Activated CD4-positive, alpha-beta T cell treated with anti-CD3 and anti-CD28 coated beads, Interleukin-2, amount 10 ng/mL, durations not matched to agents 7 days and 5 days (primary cell): ENCODE results near the gene TMEM175. TPM values are rescaled to one million over a fixed set of nuclear protein-coding genes. Genes with fewer than 3 reads are reported as not detected.

Source experiments
- CTCF ChIA-PET: fragments of 350-600 bp; sonication (Branson Sonifier 250); formaldehyde crosslinking; loops from one replicate; lab custom pipeline; 2021; ENCODE audit warnings: antibody characterized with exemption; lab: Charles Lee
- POLR2A ChIA-PET: fragments of 350-600 bp; sonication (Branson Sonifier 250); formaldehyde crosslinking; loops from one replicate; lab custom pipeline; 2021; ENCODE audit warnings: antibody characterized with exemption; lab: Charles Lee
- DNase-seq: peaks from one replicate; pipeline ENCODE4 v3.0.0-alpha.2; 2020
- H3K27ac Mint-ChIP-seq: one replicate; pipeline ENCODE4 v1.8.0; 2021; ENCODE audit warnings: mild to moderate bottlenecking, moderate library complexity, mixed read lengths
- H3K27me3 Mint-ChIP-seq: one replicate; pipeline ENCODE4 v1.8.0; 2021; ENCODE audit warnings: mixed read lengths
- H3K36me3 Mint-ChIP-seq: one replicate; pipeline ENCODE4 v1.8.0; 2021; ENCODE audit warnings: low read depth, mixed read lengths
- H3K4me1 Mint-ChIP-seq: one replicate; pipeline ENCODE4 v1.8.0; 2021; ENCODE audit warnings: mixed read lengths
- H3K4me3 Mint-ChIP-seq: one replicate; pipeline ENCODE4 v1.8.0; 2021; ENCODE audit warnings: mild to moderate bottlenecking, moderate library complexity, mixed read lengths
- H3K9me3 Mint-ChIP-seq: one replicate; pipeline ENCODE4 v1.8.0; 2021; ENCODE audit warnings: mixed read lengths
- total RNA-seq, 2 experiments: library from RNA; stranded (reverse); gene quantifications; one replicate each; pipeline ENCODE4 v1.2.3, GENCODE V29; 2021

The TMEM175 gene
- total RNA-seq, 2 experiments from 2014 or later: 38.6 to 51.7 TPM

DNA sequence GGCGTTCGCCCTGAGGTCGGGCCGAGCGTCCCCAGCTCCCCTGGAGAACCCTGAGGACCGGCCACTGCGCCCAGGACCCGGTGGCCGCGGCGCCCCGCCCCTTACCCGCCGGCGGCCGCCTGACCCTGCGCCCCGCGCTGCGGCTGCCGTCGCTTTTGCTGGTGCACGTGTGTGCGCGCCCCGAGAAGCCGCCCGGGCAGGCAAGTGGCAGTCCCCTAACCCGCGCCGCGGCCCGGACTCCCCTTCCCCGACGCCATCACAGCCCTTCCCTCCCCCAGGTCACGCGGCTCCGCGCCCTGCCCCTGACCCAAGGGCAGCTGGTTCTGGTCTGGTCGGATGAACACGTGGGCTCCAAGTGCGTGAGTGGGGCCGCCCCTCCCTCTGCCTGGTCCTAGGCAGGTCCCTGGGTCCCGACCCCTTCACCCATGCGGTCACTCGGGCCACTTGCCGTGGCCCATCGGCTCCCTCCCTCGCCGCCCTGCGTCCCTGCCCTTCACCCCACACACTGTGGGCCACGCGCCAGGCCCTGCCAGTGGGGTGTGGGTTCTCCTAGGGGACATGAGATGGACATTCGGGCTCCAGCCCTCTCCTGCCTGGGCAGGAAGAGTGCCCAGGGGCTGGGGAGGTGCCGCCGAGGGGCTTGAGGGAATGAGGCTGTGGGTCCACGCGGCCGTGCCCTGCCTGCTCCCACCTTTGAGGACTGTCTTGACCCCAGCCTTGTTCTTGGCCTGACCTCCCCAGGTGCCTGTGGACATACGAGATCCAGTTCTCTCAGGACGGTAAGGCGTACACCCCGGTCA lies 71.2 kb downstream of the TMEM175 start:
- DNase-seq: no peak
- POLR2A ChIA-PET: no interaction called here
- Mint-ChIP-seq H3K36me3 (no peaks in the 10 kb centered on the region), H3K27ac (no peak overlapping the region), H3K9me3 (no peaks in the 10 kb centered on the region), H3K27me3 (peaks cover 47% of the 10 kb centered on the region), H3K4me3 (no peak overlapping the region), H3K4me1 (peaks cover under 1% of the 10 kb centered on the region)
- CTCF ChIA-PET: no interaction called here

DNA sequence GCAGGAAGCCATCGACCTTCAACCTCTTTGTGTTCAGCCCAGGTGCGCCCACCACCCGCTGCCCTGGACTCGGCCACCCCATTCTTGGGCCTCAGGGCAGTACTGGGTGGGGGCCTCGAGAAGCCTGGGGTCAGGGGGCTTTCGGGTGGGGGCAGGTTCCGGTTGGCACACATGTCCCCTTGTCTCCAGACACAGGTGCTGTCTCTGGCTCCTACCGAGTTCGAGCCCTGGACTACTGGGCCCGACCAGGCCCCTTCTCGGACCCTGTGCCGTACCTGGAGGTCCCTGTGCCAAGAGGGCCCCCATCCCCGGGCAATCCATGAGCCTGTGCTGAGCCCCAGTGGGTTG lies 71.8 kb downstream of the TMEM175 start:
- DNase-seq: no peak
- Mint-ChIP-seq H3K36me3 (peaks cover under 1% of the 10 kb centered on the region), H3K27ac (no peak overlapping the region), H3K4me1 (peaks cover 6% of the 10 kb centered on the region), H3K4me3 (no peak overlapping the region), H3K9me3 (no peaks in the 10 kb centered on the region), H3K27me3 (peaks cover 50% of the 10 kb centered on the region)
- CTCF ChIA-PET: no interaction called here
- POLR2A ChIA-PET: no interaction called here

DNA sequence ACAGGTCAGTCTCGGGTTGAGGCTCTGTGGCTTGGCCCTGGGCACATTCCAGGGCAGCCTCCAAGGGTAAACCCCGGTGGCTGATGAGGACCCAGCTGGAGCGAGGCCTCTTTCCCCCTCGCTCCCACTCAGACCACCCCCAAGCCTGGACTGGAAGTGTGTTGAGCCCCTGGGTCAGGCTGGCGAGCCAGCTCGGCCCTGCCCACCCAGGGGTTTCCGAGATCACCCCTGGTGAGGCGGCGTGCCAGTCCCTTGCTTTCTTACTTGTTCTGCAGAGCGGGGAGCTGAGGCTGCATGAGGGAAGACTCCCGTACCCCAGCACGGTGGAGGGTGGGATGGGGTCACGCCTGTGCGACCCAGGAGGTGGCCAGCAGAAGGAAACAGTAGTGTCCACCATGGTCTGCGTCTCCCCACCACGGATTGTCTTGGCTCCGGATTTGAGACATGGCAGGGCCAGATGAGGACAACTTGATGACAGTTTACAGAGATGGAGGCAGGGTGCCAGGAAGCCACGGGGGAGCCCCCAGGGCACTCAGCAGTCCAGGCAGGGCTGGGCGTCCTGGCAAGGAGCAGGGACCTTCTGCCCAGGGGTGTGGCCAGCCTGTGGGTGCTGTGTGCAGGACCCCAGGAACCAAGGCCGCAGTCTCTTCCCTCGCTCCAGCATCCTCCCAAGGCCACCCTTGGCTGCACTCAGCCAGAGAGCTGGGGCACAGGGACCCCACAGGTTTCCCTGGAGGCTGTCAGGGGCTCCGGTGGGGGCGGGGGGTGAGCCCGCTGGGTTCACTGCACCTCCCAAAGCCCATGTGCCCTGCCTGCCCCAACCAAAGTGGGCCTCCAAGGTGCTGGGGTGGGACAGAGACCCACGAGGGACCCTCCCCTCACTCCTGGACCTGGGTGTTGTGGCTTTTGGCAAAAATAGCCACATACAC lies 72.6 kb downstream of the TMEM175 start:
- H3K27ac Mint-ChIP-seq: no peak overlapping the region
- CTCF ChIA-PET: no interaction called here
- H3K36me3 Mint-ChIP-seq: peaks cover 1% of the 10 kb centered on the region
- POLR2A ChIA-PET: no interaction called here
- peaks cover 47% of the 10 kb centered on the region for H3K27me3 Mint-ChIP-seq
- no peaks in the 10 kb centered on the region for H3K9me3 Mint-ChIP-seq
- peaks cover 8% of the 10 kb centered on the region for H3K4me1 Mint-ChIP-seq
- no peak for DNase-seq
- no peak overlapping the region for H3K4me3 Mint-ChIP-seq

GRCh38 chr4:1006856-1007255 lies 74.6 kb downstream of the TMEM175 start:
- H3K36me3 Mint-ChIP-seq: peaks cover 1% of the 10 kb centered on the region
- no peak overlapping the region for H3K4me3 Mint-ChIP-seq
- H3K9me3 Mint-ChIP-seq: no peaks in the 10 kb centered on the region
- POLR2A ChIA-PET: no interaction called here
- peaks cover 14% of the 10 kb centered on the region for H3K4me1 Mint-ChIP-seq
- CTCF ChIA-PET: no interaction called here
- H3K27me3 Mint-ChIP-seq: peaks cover 38% of the 10 kb centered on the region
- no peak for DNase-seq
- no peak overlapping the region for H3K27ac Mint-ChIP-seq

Other genes starting within 250 kb of the TMEM175 start
- gene SLC49A3, start 243.3 kb upstream of the TMEM175 start, total RNA-seq: under 1 TPM in 1 of 2 experiments, not detected in 1; 0.35 TPM
- 10 to 100 TPM; 34.9 to 36.8 TPM for gene PCGF3, start 226.6 kb upstream of the TMEM175 start, total RNA-seq
- under 1 TPM; 0.17 to 0.42 TPM for gene CPLX1, start 106.3 kb upstream of the TMEM175 start, total RNA-seq
- gene GAK, start 144 bp upstream of the TMEM175 start, total RNA-seq: 100 to 1,000 TPM; 133 to 148 TPM
- gene DGKQ, start 41.1 kb downstream of the TMEM175 start, total RNA-seq: 10 to 100 TPM; 20.5 to 21.3 TPM
- 10 to 100 TPM; 35.0 to 43.3 TPM for gene IDUA, start 54.6 kb downstream of the TMEM175 start, total RNA-seq
- under 1 TPM; 0.17 to 0.48 TPM for gene SLC26A1, start 60.9 kb downstream of the TMEM175 start, total RNA-seq
- 10 to 100 TPM; 10.5 to 10.6 TPM for gene FGFRL1, start 79.2 kb downstream of the TMEM175 start, total RNA-seq
- gene RNF212, start 181.1 kb downstream of the TMEM175 start, total RNA-seq: 1 to 10 TPM; 3.2 to 3.5 TPM
- 10 to 100 TPM; 21.5 to 28.3 TPM for gene SPON2, start 240.1 kb downstream of the TMEM175 start, total RNA-seq